Hepatocyte (in vitro differentiated cells): Measurements from ENCODE around the gene USP3. TPM values are rescaled to one million over a fixed set of nuclear protein-coding genes. Genes with fewer than 3 reads are reported as not detected.

Source experiments
- DNase-seq: peaks from one replicate; pipeline ENCODE4 v3.0.0-alpha.2; 2016; ENCODE audit warnings: low spot score
- H2AFZ ChIP-seq: fragments of 200-600 bp; sonication (generic); 2 replicates; pipeline ENCODE4 v1.6.0; 2016; ENCODE audit warnings: antibody characterized with exemption, mild to moderate bottlenecking
- H3K27ac ChIP-seq: fragments of 200-600 bp; sonication (generic); 2 replicates; pipeline ENCODE4 v1.5.1; 2016; ENCODE audit warnings: mild to moderate bottlenecking
- H3K27me3 ChIP-seq: fragments of 200-600 bp; sonication (generic); 2 replicates; pipeline ENCODE4 v1.6.1; 2016
- H3K36me3 ChIP-seq: fragments of 200-600 bp; sonication (generic); replicated peaks from 2 replicates; pipeline ENCODE4 v1.5.1; 2016; ENCODE audit warnings: low read depth; ENCODE audit not compliant: insufficient read depth
- H3K4me1 ChIP-seq: fragments of 200-600 bp; sonication (generic); 2 replicates; pipeline ENCODE4 v1.5.1; 2016; ENCODE audit warnings: mild to moderate bottlenecking, moderate library complexity; ENCODE audit not compliant: insufficient read depth
- H3K4me2 ChIP-seq: fragments of 200-600 bp; sonication (generic); 2 replicates; pipeline ENCODE4 v1.6.0; 2016
- H3K4me3 ChIP-seq: fragments of 200-600 bp; sonication (generic); 2 replicates; pipeline ENCODE4 v1.5.1; 2016; ENCODE audit warnings: mild to moderate bottlenecking
- H3K79me2 ChIP-seq: fragments of 200-600 bp; sonication (generic); 2 replicates; pipeline ENCODE4 v1.6.0; 2017; ENCODE audit warnings: mild to moderate bottlenecking
- H3K9me2 ChIP-seq: fragments of 200-600 bp; sonication (generic); replicated peaks from 2 replicates; pipeline ENCODE4 v1.6.0; 2017; ENCODE audit warnings: mild to moderate bottlenecking; ENCODE audit not compliant: insufficient read depth
- H3K9me3 ChIP-seq: fragments of 200-600 bp; sonication (generic); 2 replicates; pipeline ENCODE4 v1.5.1; 2016; ENCODE audit warnings: low read depth, mild to moderate bottlenecking
- H4K20me1 ChIP-seq: fragments of 200-600 bp; sonication (generic); 2 replicates; pipeline ENCODE4 v1.6.0; 2016; ENCODE audit warnings: mild to moderate bottlenecking; ENCODE audit not compliant: insufficient read depth, poor library complexity, severe bottlenecking
- EZH2 ChIP-seq: fragments of 200-600 bp; sonication (generic); IDR thresholded peaks from 2 replicates; pipeline ENCODE4 v1.6.1; 2016; ENCODE audit warnings: antibody characterized with exemption, mild to moderate bottlenecking, borderline replicate concordance
- EZH2phosphoT487 ChIP-seq: fragments of 200-600 bp; sonication (generic); IDR thresholded peaks from one replicate; pipeline ENCODE4 v1.6.1; 2018; ENCODE audit warnings: antibody characterized with exemption, mild to moderate bottlenecking, low read depth, moderate library complexity; ENCODE audit not compliant: unreplicated experiment, severe bottlenecking
- WGBS: methylation state at CpG from one replicate; pipeline ENCODE4 v1.1.6; 2016; ENCODE audit warnings: low lambda C conversion rate; ENCODE audit errors: missing lambda C conversion rate; 5-methylcytosine and 5-hydroxymethylcytosine counted together
- polyA plus RNA-seq: library from polyadenylated mRNA; unstranded; fragments of >200 nt; fragmentation: Nextera tagmentation; extraction: Ambion mirVana; gene quantifications from 2 replicates; pipeline ENCODE4 v1.2.1, GENCODE V29; 2016
- total RNA-seq: library from RNA; depleted of rRNA; stranded (reverse); fragments of >200 nt; gene quantifications from 2 replicates; pipeline ENCODE4 v1.2.3, GENCODE V29; 2014
- TF ChIP-seq, protein P1 (sequence below): fragments of 200-600 bp; sonication (generic); IDR thresholded peaks from 2 replicates; pipeline ENCODE4 v1.5.1; 2016; ENCODE audit warnings: antibody characterized with exemption, mild to moderate bottlenecking; ENCODE audit not compliant: poor library complexity

USP3 gene
- total and polyA plus RNA-seq, 2 experiments from 2014 or later = 30.5 to 61.2 TPM

DNA sequence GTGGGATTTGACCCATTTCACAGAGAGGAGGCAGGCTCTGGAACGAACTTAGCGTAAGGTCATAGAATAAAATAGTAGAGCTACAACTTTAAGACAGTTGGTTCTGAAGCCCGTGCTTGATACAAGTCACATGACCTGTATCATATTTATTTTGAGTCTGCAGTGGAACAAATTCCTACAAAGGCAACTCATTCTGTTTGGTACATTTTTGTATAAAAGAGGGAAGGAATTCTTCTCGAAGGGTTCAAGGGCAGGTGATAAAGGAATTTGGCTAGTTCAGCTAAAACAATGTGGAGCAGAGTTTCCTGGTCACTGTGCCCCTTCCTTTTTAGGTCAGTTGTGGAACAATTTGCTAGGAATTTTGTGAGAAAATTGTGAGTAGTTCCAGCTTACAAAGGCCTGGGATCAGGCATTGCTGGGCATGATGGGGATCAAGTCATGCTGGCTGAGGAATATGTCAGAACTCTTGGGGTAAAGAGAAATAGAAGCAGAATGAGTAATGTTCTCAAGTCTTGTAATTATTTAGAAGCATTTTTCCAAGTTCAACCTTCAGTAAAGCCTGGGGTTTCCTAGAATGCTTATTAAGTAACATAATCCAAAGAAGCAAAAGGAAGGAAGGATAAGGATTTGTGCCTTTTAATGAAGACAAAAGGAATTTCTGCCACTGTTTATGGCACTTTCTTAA lies 19.1 kb downstream of the USP3 start:
- DNase-seq = no peak
- no peaks in the 10 kb centered on the region for H3K27me3 ChIP-seq
- H3K9me3 ChIP-seq = no peaks in the 10 kb centered on the region
- H4K20me1 ChIP-seq = peaks cover 88% of the 10 kb centered on the region
- WGBS = 93% methylated on average over 4 of the region's 4 CpGs
- H3K4me2 ChIP-seq = no peak overlapping the region
- peaks cover 12% of the 10 kb centered on the region for H3K4me1 ChIP-seq
- TF ChIP-seq EZH2phosphoT487 = no peak
- TF ChIP-seq EZH2 = no peak
- TF ChIP-seq, protein P1, sequence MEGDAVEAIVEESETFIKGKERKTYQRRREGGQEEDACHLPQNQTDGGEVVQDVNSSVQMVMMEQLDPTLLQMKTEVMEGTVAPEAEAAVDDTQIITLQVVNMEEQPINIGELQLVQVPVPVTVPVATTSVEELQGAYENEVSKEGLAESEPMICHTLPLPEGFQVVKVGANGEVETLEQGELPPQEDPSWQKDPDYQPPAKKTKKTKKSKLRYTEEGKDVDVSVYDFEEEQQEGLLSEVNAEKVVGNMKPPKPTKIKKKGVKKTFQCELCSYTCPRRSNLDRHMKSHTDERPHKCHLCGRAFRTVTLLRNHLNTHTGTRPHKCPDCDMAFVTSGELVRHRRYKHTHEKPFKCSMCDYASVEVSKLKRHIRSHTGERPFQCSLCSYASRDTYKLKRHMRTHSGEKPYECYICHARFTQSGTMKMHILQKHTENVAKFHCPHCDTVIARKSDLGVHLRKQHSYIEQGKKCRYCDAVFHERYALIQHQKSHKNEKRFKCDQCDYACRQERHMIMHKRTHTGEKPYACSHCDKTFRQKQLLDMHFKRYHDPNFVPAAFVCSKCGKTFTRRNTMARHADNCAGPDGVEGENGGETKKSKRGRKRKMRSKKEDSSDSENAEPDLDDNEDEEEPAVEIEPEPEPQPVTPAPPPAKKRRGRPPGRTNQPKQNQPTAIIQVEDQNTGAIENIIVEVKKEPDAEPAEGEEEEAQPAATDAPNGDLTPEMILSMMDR = no peak
- H3K36me3 ChIP-seq = no peaks in the 10 kb centered on the region
- peaks cover 100% of the 10 kb centered on the region for H3K79me2 ChIP-seq
- H3K9me2 ChIP-seq = no peaks in the 10 kb centered on the region
- H3K4me3 ChIP-seq = no peak overlapping the region
- no peak overlapping the region for H2AFZ ChIP-seq
- no peak overlapping the region for H3K27ac ChIP-seq

DNA sequence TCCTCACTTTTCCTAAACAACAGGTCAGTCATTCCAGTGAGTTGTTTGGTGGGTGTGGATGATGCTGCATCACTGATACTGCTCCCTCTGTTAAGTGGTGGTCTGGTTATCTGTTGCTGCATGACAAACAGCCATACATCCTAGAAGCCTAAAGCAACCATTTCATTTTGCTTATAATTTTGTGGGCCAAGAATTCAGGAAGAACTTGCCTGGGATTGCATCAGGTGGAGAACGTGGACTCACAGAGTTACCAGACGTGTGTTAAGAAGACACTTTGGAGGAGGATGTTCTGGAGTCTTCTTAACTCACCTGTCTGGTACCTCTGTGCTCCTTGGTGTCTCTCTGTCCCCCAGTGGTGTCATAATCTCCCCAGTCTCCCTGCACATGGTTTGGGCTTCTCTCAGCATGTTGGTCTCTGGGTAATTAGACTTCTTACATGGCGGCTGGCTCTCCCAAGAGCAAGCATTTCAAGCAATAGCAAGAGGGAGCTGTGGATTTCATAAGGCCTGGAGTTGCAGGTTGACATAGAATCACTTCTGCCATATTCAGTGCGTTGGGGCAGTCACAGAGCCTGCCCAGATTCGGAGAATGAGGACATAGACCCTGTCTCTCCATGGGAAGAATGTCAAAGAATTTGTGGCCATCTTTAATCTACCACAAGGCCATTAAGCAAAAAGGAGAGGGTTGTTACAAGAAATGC lies 20.1 kb downstream of the USP3 start:
- DNase-seq = no peak
- H2AFZ ChIP-seq = no peak overlapping the region
- H3K27ac ChIP-seq = no peak overlapping the region
- H3K4me1 ChIP-seq = peaks cover 12% of the 10 kb centered on the region
- peaks cover 100% of the 10 kb centered on the region for H3K79me2 ChIP-seq
- H3K9me3 ChIP-seq = no peaks in the 10 kb centered on the region
- TF ChIP-seq, protein P1 = no peak
- TF ChIP-seq EZH2 (no peak), EZH2phosphoT487 (no peak)
- H3K36me3 ChIP-seq = no peaks in the 10 kb centered on the region
- peaks cover 88% of the 10 kb centered on the region for H4K20me1 ChIP-seq
- over 99% methylated on average over 5 of the region's 5 CpGs for WGBS
- H3K4me3 ChIP-seq = no peak overlapping the region
- H3K27me3 ChIP-seq = no peaks in the 10 kb centered on the region
- no peak overlapping the region for H3K4me2 ChIP-seq
- no peaks in the 10 kb centered on the region for H3K9me2 ChIP-seq

DNA sequence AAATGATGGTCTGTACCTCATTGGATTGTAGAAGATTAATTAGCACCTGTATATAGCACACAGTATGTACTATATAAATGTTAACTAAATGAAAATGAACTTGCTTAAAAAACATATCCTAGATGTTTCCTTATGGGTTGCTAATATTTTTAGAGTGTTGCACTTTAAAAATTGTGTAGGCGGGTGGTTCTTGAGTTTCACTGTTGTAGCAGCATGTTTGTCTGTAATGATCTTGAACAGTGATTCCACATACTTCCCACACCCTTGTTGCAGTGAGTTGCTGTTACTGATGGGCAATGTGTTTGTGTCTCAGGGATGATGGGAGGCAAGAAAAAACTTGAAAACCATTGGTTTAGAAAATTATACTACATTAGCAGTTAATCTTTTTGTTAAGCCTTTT lies 22.0 kb downstream of the USP3 start:
- WGBS = 93% methylated on average over 1 of the region's 1 CpG
- Histone ChIP-seq H3K36me3 (no peaks in the 10 kb centered on the region), H3K4me1 (peaks cover 12% of the 10 kb centered on the region), H4K20me1 (peaks cover 75% of the 10 kb centered on the region), H3K79me2 (peaks cover 99% of the 10 kb centered on the region), H3K4me2 (no peak overlapping the region), H2AFZ (no peak overlapping the region), H3K4me3 (no peak overlapping the region), H3K27ac (no peak overlapping the region), H3K27me3 (no peaks in the 10 kb centered on the region), H3K9me2 (no peaks in the 10 kb centered on the region), H3K9me3 (no peaks in the 10 kb centered on the region)
- TF ChIP-seq EZH2phosphoT487 (no peak), EZH2 (no peak)
- TF ChIP-seq, protein P1 = no peak
- no peak for DNase-seq
